Kasumi-1 (cell line): ENCODE data around the gene ATP6V0A4.
"Not testable (repeated sequence)": the region's sequence is repeated elsewhere in the genome, so short reads cannot be mapped to it uniquely, and the experiment has no call there.

Experiments
- DNase-seq, 2 experiments: peaks; one replicate each; lab custom pipeline; 2025; lab: John Stamatoyannopoulos, UW

Gene ATP6V0A4

DNA sequence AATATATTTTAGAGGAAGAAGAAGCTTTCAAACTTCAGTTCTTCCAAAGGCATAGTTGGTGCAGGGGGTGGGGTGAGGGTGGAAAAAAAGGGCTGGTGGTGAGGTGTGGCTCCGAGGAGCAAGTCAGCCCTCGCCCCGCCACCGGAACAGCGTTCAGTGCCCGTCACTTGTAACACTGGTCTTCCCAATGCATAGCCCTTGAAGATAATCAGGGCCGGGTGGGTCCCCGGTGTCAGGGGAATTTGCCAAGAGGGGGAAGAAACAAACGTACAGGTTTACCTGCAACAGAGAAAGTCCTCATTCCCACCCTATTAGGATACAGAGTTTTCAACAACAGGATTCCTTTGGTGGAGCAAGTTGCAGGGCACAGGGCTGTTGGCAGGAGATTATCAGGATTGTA, 98.3 kb downstream of the ATP6V0A4 start:
- DNase-seq: no peak

DNA sequence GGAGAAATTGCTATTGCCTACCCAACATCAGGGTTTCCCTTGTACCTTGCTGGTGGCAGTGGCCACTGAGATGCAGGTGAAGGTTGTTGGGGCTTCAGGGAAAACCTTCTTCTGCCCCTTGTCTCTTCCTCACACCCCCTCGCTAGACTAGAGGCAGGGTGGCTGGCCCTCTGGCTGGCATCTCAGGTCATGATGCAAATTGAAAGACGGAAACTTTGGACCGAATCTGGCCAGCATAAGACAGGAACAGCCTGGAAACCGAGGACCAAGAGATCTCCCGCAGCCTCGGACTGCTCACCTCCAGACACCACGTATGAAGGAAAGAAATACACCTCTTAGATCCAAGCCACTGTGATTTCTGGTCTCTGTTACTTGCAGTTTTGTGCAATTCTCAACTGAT, 99.7 kb downstream of the ATP6V0A4 start:
- no peak for DNase-seq

DNA sequence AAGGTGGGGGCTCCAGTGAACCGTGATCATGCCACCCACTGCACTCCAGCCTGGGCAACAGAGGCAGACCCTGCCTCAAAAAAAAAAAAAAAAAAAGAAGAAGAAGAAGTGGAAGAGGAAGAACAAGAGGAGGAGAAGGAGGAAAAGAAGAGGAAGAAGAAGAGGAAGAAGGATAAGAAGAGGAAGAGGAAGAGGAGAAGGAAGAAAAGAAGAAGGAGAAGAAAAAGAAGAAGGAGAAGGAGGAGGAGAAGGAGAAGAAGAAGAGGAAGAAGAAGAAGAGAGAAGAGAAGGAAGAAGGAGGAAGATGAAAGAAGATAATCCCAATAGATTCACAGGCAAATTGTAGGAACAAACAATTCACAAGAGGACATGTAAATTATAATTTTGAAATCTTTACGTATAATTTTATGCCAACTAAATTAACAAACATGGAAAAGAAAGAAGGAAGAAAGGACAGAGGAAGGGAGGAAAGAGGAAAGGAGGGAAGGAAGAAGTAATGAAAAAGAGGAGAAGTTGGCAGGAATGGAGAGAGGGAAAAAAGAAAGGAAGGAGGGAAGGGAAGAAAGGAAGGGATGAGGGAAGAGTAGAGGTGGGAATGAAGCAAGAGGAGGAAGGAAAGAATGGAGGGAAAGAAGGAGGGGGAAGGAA, 100.3 kb downstream of the ATP6V0A4 start:
- no peak for DNase-seq

DNA sequence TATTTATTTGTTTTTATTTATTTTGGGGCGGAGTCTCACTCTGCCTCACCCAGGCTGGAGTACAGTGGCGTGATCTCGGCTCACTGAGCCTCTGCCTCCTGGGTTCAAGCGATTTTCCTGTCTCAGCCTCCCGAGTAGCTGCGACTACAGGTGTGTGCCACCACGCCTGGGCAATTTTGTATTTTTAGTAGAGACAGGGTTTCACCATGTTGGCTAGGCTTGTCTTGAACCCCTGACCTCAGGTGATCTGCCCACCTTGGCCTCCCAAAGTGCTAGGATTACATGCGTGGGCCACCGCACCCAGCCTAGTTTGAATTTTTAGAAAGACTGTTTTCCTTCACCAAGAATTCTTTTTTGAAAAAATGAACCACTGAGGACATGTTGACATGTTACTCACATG, 102.2 kb downstream of the ATP6V0A4 start:
- DNase-seq: not testable (repeated sequence)

DNA sequence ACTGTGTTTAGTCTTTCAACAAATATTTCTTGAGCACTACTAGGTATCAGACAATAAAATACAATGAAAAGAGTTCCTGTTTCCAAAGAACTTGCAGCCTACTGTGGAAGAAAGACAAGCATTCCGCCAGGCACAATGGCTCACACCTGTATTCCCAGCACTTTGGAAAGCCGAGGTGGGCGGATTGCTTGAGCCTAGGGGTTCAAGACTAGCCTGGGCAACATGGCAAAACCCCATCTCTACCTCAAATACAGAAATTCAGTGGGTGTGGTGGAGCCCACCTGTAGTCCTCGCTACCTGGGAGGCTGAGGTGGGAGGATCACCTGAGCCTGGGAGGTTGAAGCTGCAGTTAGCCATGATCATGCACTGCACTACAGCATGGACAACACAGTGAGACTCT, 102.9 kb downstream of the ATP6V0A4 start:
- no peak for DNase-seq

DNA sequence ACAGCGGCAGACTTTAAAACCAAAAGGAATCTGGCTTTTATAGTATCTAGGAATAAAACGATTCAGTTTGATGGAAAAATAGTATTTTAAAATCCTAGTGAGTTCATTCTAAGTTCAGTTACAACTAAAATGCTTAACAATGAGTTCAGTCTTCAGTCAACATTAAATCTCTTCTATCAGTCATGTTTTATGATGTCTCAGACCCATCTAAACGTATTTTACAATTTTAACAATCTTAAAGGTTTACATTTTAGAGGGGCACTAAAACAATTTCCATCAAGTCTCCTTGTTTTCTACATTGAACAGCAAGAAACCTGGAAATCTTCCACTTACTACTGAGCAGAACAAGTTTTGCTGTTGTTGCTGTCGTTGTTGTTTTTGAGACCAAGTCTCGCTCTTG, 106.8 kb downstream of the ATP6V0A4 start:
- no peak for DNase-seq

DNA sequence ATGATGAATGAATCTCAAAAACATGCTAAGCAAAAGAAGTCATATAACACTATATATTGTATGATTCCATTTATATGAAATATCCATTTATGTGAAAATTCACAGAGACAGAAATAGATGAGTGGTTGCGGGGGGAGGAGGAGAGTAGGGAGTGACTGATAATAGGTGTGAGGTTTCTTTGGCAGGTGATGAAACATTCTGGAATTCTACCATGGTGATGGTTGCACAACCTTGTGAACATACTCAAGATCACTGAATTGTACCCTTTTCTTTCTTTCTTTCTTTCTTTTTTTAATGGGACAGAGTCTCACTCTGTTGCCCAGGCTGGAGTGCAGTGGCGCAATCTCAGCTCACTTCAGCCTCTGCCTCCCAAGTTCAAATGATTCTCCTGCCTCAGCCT, 107.5 kb downstream of the ATP6V0A4 start:
- no peak for DNase-seq

DNA sequence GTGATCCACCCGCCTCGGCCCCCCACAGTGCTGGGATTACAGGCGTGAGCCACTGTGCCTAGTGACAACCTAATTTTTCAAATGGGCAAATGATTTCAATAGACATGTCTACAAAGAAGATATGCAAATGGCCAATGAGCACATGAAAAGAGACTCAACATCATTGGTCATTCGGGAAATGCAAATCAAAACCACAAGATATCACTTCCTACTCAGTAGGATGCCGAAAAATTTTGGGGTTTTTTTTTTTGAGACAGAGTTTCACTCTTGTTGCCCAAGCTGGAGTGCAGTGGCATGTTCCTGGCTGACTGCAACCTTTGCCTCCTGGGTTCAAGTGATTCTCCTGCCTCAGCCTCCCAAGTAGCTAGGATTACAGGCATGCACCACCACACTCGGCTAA, 110.0 kb downstream of the ATP6V0A4 start:
- DNase-seq: not testable (repeated sequence)

DNA sequence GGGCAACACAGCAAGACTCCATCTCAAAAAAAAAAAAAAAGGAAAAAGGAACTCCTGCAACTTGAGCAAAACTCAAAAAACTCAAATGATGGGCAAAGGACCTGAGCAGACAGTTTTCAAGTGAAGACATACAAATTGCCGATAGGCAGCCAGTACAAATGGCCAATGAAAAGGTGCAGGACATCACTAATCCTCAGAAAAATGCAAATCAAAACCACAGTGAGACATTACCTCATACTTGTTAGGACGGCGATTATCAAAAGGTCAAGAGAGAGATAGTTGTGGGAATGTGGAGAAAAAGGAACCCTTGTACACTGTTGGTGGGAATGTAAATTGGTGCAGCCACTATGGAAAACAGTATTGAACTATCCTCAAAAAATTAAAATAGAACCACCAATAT, 113.7 kb downstream of the ATP6V0A4 start:
- DNase-seq: no peak

DNA sequence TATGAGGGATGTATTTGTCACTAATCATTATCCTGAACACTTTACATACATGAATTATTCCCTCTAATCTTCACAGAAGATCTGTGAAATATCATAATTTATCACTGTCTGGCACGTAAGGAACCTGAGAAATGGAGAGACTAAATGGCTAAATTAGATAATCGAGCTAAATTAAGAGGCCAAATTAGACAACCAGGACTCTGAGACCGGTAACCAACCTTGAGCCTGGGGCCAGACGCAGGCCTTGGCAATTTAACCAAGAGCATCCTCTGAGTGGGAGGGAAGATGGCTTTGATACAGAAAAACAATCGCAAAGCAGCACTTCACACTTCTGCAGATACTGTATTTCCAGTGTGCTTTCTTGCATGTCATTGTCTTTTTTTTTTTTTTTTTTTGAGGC, 118.2 kb downstream of the ATP6V0A4 start:
- no peak for DNase-seq

DNA sequence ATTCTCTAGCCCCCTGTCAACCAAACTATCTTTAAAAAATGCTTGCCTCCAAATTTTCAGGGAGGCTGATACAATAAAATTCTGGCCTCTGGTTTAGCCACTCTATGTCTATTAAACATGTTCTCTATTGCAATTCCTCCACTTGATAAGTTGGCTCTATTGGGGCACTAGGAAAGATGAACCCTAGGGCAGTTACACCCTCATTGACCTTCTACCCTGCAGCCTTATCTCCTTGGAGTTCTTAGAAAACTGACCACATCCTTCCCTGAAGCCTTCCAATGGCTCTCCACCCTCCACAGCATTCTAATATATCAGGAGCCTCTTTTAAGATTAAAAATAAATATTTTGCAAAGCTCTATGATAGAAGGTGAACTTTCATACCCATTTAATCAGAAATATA, 127.4 kb downstream of the ATP6V0A4 start:
- DNase-seq: no peak

DNA sequence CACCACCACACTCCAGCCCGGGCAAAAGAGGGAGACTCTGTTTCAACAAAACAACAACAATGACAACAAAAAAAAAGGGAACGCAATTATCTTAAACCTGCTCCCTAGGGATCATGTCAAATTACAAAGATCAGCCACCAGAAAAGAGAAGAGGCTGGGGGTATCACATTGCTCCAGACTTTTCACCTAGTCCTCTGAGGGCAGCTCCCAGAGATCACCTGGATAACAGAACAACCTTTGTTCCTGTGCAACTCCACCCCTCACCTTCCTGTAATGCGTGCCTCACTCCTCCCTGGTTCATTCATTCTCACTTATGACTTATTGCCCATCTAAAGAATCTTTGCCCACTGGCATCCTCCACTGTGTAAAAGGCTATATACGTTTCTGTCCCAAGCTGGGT, 128.6 kb downstream of the ATP6V0A4 start:
- DNase-seq: no peak

DNA sequence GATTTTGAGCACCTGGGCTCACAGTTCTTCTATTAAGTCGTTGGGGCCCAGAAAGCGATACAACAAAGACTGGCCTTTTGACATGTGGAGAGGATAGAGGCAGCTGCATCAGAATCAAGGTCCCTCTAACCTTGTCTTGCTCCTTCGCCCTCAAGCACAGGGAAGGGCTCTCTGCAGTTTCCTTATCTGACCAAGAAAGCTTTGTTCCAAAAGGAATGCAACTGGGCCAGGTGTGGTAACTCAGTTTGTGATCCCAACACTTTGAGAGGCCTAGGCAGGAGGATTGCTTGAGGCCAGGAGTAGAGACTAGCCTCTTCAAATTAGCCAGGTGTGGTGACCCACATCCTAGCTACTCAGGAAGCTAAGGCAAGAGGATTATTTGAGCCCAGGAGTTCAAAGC, 129.1 kb downstream of the ATP6V0A4 start:
- DNase-seq: no peak

DNA sequence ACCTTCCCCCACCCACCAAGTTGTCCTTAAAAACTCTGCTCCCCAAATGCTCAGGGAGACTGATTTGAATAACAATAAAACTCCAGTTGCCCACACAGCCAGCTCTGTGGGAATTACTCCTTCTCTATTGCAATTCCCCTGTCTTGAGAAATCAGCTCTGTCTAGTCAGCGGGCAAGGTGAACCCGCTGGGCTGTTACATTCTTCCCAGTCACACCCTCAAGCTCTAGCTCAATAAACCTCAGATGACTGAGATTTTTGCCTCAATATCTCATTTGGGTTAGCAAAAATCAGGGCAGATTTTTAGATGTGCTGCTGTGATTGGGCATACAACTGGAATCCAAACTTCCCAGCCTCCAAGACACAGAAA, 129.8 kb downstream of the ATP6V0A4 start:
- DNase-seq: no peak

DNA sequence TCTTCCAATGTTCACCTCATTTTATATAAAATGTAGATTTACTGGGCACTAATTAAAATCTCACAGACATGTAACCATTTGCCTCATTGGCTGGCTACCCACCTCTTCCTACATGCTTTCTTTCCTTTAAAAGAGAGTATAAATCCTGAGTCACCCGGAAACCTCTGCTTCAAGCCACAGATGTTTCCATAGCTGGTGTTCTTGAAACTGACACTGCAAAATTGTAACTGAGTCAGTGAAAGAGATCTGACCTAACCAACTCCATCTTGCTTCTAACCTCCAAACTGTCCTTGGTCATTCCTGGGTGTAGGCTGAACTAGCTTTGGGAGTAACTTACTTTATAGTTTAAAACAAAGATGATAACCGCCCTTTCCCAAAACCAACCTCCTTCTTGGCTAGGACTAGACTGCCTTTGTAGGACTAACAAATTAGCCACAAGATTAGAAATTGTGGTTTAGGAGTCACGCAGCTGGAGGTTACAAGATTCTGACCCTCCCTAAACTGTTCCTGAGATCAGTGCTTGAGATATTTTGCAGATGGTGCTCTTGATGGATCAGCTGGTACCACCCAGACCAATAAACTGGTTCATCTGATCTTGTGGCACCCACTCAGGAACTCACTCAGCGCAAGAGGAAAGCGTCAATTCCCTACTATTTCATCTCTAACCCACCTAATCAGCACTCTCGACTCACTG, 130.3 kb downstream of the ATP6V0A4 start:
- DNase-seq: no peak

DNA sequence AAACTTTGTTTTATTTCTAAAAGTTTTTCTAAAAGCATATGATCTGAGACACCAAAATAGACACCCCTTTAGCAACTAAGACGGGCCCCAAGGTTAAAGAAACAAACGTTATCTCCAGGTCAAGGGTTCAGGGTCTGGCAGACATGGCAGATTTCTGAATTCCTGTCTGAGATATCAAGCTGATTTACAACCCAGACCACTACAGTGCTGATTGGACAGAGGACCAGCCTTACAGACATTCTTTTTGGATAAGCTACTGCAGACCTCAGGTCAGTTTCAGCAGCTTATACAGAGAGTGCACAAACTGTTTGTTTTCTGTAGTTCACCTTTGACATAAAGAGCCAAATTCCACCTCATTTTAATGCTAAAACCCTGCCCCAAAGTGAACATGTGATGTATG, 131.6 kb downstream of the ATP6V0A4 start:
- DNase-seq: no peak

DNA sequence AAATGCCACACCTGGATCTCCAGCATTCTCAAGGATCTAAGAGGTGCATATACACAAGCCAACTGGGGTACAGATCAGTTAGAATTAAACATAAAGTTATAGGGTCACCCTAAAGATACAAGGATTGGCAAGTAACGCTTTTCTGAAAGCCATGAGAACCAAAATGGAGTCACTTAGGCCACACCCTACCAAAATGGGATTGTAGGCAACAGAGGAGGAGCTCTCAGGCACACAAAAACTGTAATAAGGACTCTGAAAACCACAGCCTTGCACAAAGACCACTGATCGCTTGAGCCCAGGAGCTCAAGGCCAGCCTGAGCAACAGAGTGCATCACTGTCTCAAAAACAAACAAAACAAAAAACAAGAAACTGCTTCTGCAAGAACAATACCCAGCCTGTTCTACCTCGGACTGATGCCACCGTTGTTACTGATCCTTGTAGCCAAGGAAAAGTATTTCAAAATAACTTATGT, 132.3 kb downstream of the ATP6V0A4 start:
- no peak for DNase-seq

DNA sequence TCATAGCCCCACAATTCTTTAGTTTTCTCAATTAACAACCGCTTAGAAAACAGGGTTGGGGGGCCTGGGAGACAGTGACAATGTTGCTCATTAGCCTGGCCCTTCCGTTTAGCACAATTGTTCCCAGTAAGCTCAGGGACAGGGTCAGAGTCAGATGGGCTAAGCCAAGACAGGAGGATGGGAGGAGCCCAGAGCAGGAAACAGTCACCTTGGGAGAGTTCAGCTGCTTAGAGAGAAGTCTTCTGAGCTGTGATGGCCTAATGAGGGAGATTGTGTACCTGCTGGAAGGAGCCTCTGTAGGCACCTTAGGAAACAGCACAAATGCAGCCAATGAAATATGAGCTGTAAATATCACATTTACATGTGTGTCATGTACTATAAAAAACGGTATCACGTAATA, 132.7 kb downstream of the ATP6V0A4 start:
- no peak for DNase-seq

DNA sequence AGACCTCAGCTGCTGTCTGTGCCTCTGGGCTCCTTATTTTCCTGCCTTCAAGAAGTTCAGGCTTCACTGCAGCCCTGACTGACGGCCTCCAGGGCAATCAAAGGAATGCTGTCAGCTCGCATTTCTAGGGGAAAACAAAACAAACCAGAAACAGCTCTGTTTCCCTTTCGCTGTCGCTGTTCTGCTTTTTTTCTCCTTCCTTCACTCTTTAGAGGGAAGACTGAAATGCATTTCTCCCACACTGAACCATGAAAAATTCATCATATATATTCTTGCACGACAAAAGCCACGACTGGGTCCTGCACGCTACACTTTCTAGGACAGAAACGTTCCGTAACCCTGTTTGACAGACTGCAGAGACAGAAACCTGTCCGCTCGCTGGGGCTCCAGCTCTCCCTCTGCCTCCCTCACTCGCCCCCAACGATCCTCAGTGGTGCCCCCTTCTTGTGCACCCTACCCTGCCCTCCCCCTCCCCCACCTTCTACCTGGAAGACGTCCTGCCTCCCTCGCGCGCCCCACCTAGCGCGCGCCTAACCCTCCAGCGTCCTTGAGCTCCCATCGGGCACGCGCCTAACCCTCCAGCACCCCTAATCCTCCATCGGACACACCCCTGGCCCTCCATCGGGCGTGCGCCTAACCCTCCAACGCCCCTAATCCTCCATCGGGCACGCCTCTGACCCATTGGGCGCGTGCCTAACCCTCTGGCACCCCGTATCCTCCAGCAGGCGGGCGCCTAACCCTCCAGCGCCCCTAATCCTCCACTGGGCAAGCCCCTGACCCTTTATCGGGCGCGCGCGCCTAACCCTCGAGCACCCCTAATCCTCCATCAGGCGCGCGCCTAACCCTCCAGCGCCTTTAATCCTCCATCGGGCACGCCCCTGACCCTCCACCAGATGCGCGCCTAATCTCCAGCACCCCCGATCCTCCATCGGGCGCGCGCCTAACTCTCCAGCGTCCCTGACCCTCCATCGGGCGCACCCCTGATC, 134.0 kb downstream of the ATP6V0A4 start:
- peak in 1 of 2 experiments; percentile 13 for DNase-seq

DNA sequence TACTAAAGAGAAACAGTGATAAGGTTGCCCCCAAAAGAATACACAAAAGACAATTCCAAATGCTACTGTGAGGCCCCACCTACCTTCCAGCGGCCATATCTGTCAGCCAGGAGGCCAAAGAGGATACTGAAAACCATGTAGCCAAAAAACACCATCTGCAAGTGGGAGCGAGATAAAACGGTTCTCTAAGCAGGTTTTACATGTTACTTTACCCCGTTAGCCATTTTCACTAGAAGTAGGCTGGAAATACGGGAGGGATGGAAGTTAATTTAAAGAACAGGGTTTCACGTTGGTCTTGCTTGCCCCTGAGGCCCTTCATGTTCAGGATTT, 135.0 kb downstream of the ATP6V0A4 start:
- no peak for DNase-seq

DNA sequence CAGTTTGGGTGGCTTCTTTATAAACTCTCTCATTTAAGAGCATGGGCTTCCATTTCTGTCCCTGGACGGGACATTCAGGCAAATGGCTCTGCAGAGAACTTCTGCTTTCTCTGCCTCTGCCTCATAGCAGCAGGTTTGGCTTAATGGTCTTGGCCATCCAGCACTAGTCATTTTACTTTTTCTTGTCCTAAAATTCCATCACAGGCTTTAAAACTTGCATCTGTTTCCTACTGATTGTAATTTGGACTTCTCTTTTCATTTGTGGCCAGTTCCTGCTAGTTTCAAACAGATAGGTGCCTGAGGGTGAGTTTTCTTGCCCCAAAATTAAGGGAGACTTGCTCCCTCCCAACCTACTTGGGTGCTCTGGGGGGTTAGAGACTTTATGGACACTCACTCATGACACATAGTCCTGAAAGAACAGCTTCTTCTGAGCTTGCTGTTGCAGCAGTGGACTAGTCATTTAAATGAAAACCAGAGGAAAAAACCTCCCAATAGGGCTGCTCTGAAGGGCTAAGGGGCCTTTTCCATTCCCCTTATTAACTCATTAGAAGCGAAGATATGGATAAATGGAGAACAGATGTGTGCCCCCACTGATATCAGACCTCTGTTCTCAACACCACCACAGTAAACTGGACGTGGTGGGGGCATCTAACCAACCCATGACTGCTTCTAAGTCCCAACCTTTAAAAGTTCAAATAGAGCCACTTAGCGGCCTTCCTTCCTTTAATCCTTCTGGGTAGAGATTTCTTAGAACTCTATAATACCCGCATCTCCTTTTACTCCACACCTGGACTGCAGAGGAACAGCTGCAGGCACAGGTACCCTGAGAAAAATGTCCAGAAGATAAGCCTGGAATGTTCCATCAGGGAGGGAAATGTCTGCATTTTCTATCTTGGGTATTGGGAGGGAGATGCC, 135.7 kb downstream of the ATP6V0A4 start:
- DNase-seq: peak; percentile 11 to 24
